SU-DHL-6 (cell line): ENCODE data around the gene UNC13B.

Experiments used
- EZH2phosphoT487 ChIP-seq: fragments of 200-600 bp; sonication (generic), shearing (Covaris generic); conservative IDR thresholded peaks from 2 replicates; pipeline ENCODE4 v1.6.1; 2018; ENCODE audit warnings: mild to moderate bottlenecking, antibody characterized with exemption, low read length, moderate library complexity, mixed read lengths
- TF ChIP-seq, protein P1 (sequence below): fragments of 200-600 bp; sonication (generic); IDR thresholded peaks from one replicate; pipeline ENCODE4 v1.5.1; 2017; ENCODE audit warnings: antibody characterized with exemption, mild to moderate bottlenecking, low read length, moderate library complexity; ENCODE audit not compliant: insufficient read depth, poor library complexity, severe bottlenecking

DNA sequence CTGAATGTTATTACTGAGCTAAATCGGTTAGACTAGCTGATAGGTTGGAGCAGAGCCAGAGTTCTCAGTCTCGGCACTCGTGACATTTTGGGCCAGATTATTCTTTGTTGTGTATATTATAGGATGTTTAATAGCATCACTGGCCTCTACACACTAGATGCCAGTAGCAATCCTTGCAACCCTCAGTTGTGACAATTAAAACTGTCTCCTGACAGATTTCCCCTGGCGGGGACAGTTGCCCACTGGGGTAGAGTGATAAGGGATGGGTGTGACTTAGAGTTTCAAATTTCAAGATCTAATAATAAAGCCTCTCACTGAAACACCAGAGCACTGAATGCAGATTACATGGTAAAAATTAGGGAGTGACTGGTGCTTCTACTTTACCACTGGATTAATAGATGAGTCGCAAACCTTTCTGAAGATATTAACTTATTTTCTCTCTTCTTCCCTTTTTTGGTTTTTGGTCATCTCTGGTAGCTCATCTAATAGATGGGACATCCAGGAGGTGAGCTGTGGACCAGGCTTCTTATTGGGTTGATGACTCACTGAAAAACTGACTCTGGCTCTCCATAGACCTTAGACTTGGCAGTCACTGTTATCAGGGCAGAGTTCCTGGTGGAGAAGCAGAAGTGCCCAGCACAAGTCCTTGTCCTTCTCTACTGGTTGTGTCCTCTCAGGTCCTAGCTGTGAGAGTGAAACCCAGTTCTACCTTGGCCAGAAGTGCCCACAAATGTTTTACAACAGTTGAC lies 150.3 kb downstream of the UNC13B start:
- TF ChIP-seq, protein P1, sequence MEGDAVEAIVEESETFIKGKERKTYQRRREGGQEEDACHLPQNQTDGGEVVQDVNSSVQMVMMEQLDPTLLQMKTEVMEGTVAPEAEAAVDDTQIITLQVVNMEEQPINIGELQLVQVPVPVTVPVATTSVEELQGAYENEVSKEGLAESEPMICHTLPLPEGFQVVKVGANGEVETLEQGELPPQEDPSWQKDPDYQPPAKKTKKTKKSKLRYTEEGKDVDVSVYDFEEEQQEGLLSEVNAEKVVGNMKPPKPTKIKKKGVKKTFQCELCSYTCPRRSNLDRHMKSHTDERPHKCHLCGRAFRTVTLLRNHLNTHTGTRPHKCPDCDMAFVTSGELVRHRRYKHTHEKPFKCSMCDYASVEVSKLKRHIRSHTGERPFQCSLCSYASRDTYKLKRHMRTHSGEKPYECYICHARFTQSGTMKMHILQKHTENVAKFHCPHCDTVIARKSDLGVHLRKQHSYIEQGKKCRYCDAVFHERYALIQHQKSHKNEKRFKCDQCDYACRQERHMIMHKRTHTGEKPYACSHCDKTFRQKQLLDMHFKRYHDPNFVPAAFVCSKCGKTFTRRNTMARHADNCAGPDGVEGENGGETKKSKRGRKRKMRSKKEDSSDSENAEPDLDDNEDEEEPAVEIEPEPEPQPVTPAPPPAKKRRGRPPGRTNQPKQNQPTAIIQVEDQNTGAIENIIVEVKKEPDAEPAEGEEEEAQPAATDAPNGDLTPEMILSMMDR = no peak
- no peak for TF ChIP-seq EZH2phosphoT487
